OCI-M2 (cell line): ENCODE data around the gene ARL14EPL.

Experiments used
- DNase-seq: peaks from one replicate; lab custom pipeline; 2025; ENCODE audit not compliant: unreplicated experiment; lab: John Stamatoyannopoulos, UW

ARL14EPL gene

GRCh38 chr5:116032094-116032517 is at the start of gene ARL14EPL:
Gene ARL14EPL, plus strand, starts transcription at chr5:116032472. Its CDS starts 18,994 bp downstream, at chr5:116051466.
- no peak for DNase-seq

GRCh38 chr5:115983519-115983918 is 48.8 kb upstream of the ARL14EPL start:
- no peak for DNase-seq

- no peak for DNase-seq
These were observed 46.2 kb upstream of the ARL14EPL start for GRCh38 chr5:115985802-115986757.

- DNase-seq, result no peak
These were observed 44.3 kb upstream of the ARL14EPL start for GRCh38 chr5:115988002-115988401.

GRCh38 chr5:115992848-115993350 is 39.4 kb upstream of the ARL14EPL start:
- no peak for DNase-seq

- no peak for DNase-seq
These were observed 36.9 kb upstream of the ARL14EPL start for GRCh38 chr5:115995351-115995750.

GRCh38 chr5:116002116-116002906 is 30.0 kb upstream of the ARL14EPL start:
- no peak for DNase-seq

- DNase-seq, result no peak
These were observed 28.0 kb upstream of the ARL14EPL start for GRCh38 chr5:116004248-116004647.

- no peak for DNase-seq
These were observed 22.5 kb upstream of the ARL14EPL start for GRCh38 chr5:116009806-116010205.

GRCh38 chr5:116011046-116011445 is 21.2 kb upstream of the ARL14EPL start:
- DNase-seq, result no peak

- DNase-seq, result no peak
These were observed 19.0 kb upstream of the ARL14EPL start for GRCh38 chr5:116013207-116013785.

GRCh38 chr5:116013936-116014335 is 18.3 kb upstream of the ARL14EPL start:
- no peak for DNase-seq

- no peak for DNase-seq
These were observed 8.7 kb upstream of the ARL14EPL start for GRCh38 chr5:116023619-116024018.

GRCh38 chr5:116025866-116026265 is 6.4 kb upstream of the ARL14EPL start:
- no peak for DNase-seq

- DNase-seq, result no peak
These were observed 719 bp downstream of the ARL14EPL start for GRCh38 chr5:116032991-116033390.

GRCh38 chr5:116035123-116035522 is 2.9 kb downstream of the ARL14EPL start:
- no peak for DNase-seq

GRCh38 chr5:116037236-116037822 is 5.1 kb downstream of the ARL14EPL start:
- no peak for DNase-seq

- DNase-seq, result no peak
These were observed 6.5 kb downstream of the ARL14EPL start for GRCh38 chr5:116038817-116039216.

GRCh38 chr5:116042375-116042774 is 10.1 kb downstream of the ARL14EPL start:
- DNase-seq, result no peak

- no peak for DNase-seq
These were observed 11.8 kb downstream of the ARL14EPL start for GRCh38 chr5:116044073-116044472.

GRCh38 chr5:116045821-116046220 is 13.5 kb downstream of the ARL14EPL start:
- no peak for DNase-seq
